Neutrophil (primary cell): ENCODE results near the gene KIF11.

ENCODE experiments used
- H3K27ac ChIP-seq: fragments of 200-600 bp; sonication (generic); 2 replicates; pipeline ENCODE4 v1.5.1; 2016; ENCODE audit warnings: mild to moderate bottlenecking, moderate library complexity
- H3K27me3 ChIP-seq: fragments of 200-600 bp; sonication (generic); 2 replicates; pipeline ENCODE4 v1.6.0; 2016; ENCODE audit warnings: mild to moderate bottlenecking
- H3K36me3 ChIP-seq: fragments of 200-600 bp; sonication (generic); 2 replicates; pipeline ENCODE4 v1.5.1; 2017
- H3K4me1 ChIP-seq, 2 experiments: fragments of 200-600 bp in 1 of 2; sonication (generic) in 1 of 2; 1 replicate in 1 of 2; 2 replicates in 1 of 2; pipeline versions ENCODE4 v1.5.1 to v1.6.1; 2013 to 2016; ENCODE audit warnings: low read depth in 1 of 2, low read length in 1 of 2, mild to moderate bottlenecking in 1 of 2, moderate library complexity in 1 of 2; ENCODE audit not compliant: control insufficient read depth in 1 of 2, insufficient read depth in 1 of 2
- H3K4me3 ChIP-seq, 2 experiments: fragments of 200-600 bp in 1 of 2; sonication (generic) in 1 of 2; 1 replicate in 1 of 2; 2 replicates in 1 of 2; pipeline ENCODE4 v1.5.1; 2013 to 2016; ENCODE audit warnings: low read depth in 1 of 2, low read length in 1 of 2, mild to moderate bottlenecking in 1 of 2, moderate library complexity in 1 of 2
- H3K9me3 ChIP-seq: fragments of 200-600 bp; sonication (generic); 2 replicates; pipeline ENCODE4 v1.5.1; 2016
- TF ChIP-seq, protein P1 (sequence below): fragments of 200-600 bp; sonication (generic); IDR thresholded peaks from 2 replicates; pipeline ENCODE4 v1.5.1; 2016; ENCODE audit warnings: antibody characterized with exemption

KIF11 gene

DNA sequence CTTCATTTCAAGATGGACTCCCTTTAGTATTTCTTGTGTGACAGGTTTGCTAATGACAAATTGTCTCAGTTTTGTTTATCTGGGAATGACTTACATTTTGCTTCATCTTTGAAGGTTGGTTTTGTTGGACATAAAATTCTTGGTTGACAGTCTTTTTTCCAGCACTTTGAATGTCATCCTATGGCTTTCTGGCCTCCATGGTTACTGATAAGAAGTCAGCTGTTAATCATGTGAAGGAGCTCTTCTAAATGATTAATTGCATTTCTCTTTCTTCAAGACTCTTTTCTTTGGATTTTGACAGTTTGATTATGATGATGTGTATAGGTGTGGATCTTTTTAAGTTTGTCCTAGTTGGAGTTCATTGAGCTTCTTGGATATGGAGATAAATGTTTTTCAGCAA is 69.9 kb downstream of the KIF11 start:
- Histone ChIP-seq H3K36me3 (no peaks in the 10 kb centered on the region), H3K9me3 (no peaks in the 10 kb centered on the region), H3K27me3 (no peaks in the 10 kb centered on the region), H3K27ac (no peak overlapping the region), H3K4me3 (no peak overlapping the region), H3K4me1 (no peaks in the 10 kb centered on the region)
- TF ChIP-seq, protein P1, sequence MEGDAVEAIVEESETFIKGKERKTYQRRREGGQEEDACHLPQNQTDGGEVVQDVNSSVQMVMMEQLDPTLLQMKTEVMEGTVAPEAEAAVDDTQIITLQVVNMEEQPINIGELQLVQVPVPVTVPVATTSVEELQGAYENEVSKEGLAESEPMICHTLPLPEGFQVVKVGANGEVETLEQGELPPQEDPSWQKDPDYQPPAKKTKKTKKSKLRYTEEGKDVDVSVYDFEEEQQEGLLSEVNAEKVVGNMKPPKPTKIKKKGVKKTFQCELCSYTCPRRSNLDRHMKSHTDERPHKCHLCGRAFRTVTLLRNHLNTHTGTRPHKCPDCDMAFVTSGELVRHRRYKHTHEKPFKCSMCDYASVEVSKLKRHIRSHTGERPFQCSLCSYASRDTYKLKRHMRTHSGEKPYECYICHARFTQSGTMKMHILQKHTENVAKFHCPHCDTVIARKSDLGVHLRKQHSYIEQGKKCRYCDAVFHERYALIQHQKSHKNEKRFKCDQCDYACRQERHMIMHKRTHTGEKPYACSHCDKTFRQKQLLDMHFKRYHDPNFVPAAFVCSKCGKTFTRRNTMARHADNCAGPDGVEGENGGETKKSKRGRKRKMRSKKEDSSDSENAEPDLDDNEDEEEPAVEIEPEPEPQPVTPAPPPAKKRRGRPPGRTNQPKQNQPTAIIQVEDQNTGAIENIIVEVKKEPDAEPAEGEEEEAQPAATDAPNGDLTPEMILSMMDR, result no peak

DNA sequence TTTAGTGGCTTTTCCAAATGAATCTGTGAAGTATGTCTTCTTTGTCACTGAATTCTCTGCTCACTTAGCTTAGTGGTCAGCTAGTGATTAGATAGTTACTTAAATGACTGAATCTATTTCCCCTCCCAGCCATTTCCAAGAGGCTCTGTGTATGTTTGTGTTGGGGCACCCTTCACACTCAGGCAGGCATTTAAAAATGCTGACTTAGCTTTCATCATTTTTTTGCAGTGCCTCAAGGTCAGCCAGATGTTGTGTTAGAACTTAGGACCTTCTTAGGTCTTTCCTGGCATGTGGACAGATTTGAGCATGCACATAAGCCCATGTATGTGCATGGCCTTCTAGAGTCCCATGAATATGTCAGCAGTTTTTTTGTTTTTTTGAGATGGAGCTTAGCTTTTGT is 71.4 kb downstream of the KIF11 start:
- TF ChIP-seq, protein P1, result no peak
- H3K4me3 ChIP-seq, result no peak overlapping the region

DNA sequence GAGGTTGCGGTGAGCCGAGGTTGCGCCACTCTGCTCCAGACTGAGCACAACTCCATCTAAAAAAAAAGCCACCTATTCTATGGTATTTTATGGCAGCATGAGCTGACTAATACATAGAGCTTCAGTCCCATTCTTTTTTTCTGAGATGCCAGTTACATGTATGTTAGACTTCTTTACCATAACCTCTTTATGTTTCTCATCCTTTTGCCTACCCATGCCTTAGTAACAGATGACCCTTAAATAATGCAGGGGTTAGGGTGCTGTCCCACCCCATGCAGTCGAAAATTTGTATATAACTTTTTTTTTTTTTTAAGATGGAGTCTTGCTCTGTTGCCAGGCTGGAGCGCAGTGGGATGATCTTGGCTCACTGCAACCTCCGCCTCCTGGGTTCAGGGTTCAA is 74.1 kb downstream of the KIF11 start:
- Histone ChIP-seq H3K36me3 (no peaks in the 10 kb centered on the region), H3K4me1 (no peaks in the 10 kb centered on the region), H3K27ac (no peak overlapping the region), H3K9me3 (no peaks in the 10 kb centered on the region), H3K27me3 (no peaks in the 10 kb centered on the region), H3K4me3 (no peak overlapping the region)
- TF ChIP-seq, protein P1, result no peak

More for the DNA sequence above, 71.4 kb downstream of the KIF11 start:
- no peaks in the 10 kb centered on the region for H3K4me1 ChIP-seq
- no peak overlapping the region for H3K27ac ChIP-seq
- H3K27me3 ChIP-seq, result no peaks in the 10 kb centered on the region
- no peaks in the 10 kb centered on the region for H3K36me3 ChIP-seq
- H3K9me3 ChIP-seq, result no peaks in the 10 kb centered on the region

DNA sequence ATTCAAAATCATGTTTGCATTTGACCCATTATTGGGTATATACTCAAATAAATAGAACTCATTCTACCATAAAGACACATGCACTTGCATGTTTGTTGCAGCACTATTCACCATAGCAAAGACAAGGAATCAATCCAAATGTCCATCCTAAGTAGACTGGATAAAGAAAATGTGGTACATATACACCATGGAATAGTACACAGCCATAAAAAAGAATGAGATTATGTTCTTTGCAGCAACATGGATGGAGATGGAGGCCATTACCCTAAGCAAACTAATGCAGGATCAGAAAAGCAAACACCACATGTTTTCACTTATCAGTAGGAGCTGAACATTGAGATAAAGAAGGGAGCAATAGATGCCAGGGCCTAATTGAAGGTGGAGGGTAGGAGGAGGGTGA is 84.8 kb downstream of the KIF11 start:
- TF ChIP-seq, protein P1, result no peak
- no peaks in the 10 kb centered on the region for H3K9me3 ChIP-seq
- no peaks in the 10 kb centered on the region for H3K27me3 ChIP-seq

DNA sequence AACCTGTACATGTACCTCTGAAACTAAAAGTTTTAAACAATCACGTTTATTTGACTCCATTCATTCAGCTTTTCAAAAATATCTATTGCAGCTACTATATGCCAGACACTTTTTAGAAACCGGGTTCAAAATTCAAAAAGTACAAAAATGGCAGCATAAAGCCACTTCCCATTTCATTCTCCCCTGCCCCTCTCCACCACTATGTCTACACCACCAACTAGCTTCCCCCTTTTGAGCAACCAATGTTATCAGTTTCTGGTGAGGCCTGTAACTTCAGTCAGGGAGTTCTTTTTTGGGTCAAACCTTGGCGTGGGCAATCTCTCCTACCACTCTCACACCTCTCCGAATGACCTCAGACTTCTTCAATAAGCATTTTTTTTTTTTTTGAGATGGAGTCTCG is 85.3 kb downstream of the KIF11 start:
- TF ChIP-seq, protein P1, result no peak
- no peaks in the 10 kb centered on the region for H3K9me3 ChIP-seq

More for the DNA sequence above, 84.8 kb downstream of the KIF11 start:
- Histone ChIP-seq H3K27ac (no peak overlapping the region), H3K4me1 (no peaks in the 10 kb centered on the region), H3K36me3 (no peaks in the 10 kb centered on the region), H3K4me3 (no peak overlapping the region)

DNA sequence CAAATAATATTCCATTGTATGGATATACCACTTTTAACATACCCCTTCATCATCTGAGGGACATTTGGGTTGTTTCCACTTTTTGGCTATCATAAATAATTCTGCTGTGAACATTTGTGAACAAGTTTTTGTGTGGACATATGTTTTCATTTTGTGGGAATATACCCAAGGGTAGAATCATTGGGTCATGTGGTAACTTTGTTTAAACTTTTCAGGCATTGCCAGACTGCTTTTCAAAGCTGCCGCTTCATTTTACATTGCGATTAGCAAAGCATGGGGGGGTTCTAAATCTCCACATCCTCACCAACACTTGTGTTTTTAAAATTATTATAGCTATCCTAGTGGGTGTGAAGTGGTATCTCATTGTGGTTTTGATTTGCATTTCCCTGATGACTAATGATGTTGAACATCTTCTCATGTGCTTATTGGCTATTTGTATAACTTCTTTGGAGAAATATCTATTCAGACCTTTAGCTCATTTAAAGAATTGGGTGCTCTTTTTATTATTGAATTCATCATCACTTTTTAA is 88.4 kb downstream of the KIF11 start:
- Histone ChIP-seq H3K36me3 (no peaks in the 10 kb centered on the region), H3K4me3 (no peak overlapping the region), H3K27ac (no peak overlapping the region), H3K4me1 (no peaks in the 10 kb centered on the region), H3K27me3 (no peaks in the 10 kb centered on the region), H3K9me3 (no peaks in the 10 kb centered on the region)
- TF ChIP-seq, protein P1, result no peak

More for the DNA sequence above, 85.3 kb downstream of the KIF11 start:
- no peaks in the 10 kb centered on the region for H3K27me3 ChIP-seq
- no peaks in the 10 kb centered on the region for H3K36me3 ChIP-seq
- no peak overlapping the region for H3K27ac ChIP-seq
- no peak overlapping the region for H3K4me3 ChIP-seq
- no peaks in the 10 kb centered on the region for H3K4me1 ChIP-seq
